Activated CD4-positive, alpha-beta memory T cell treated with anti-CD3 and anti-CD28 coated beads, Interleukin-2, amount 10 ng/mL, durations not matched to agents 7 days and 5 days (primary cell): ENCODE data around the gene ITGAL. TPM values are rescaled to one million over a fixed set of nuclear protein-coding genes. Genes with fewer than 3 reads are reported as not detected.
"Not testable (repeated sequence)": the region's sequence is repeated elsewhere in the genome, so short reads cannot be mapped to it uniquely, and the experiment has no call there.

ENCODE experiments used
- CTCF ChIA-PET: fragments of 350-600 bp; sonication (Branson Sonifier 250); formaldehyde crosslinking; loops from one replicate; lab custom pipeline; 2021; ENCODE audit warnings: antibody characterized with exemption, inconsistent platforms; lab: Charles Lee
- POLR2A ChIA-PET: fragments of 350-600 bp; sonication (Branson Sonifier 250); formaldehyde crosslinking; loops from one replicate; lab custom pipeline; 2021; ENCODE audit warnings: antibody characterized with exemption; lab: Charles Lee
- DNase-seq: peaks from one replicate; pipeline ENCODE4 v3.0.0-alpha.2; 2020
- H3K27ac Mint-ChIP-seq: one replicate; pipeline ENCODE4 v1.8.0; 2021; ENCODE audit warnings: mild to moderate bottlenecking, mixed read lengths
- H3K27me3 Mint-ChIP-seq: one replicate; pipeline ENCODE4 v1.8.0; 2021; ENCODE audit warnings: mixed read lengths
- H3K36me3 Mint-ChIP-seq: one replicate; pipeline ENCODE4 v1.8.0; 2021; ENCODE audit warnings: low read depth, mixed read lengths
- H3K4me1 Mint-ChIP-seq: one replicate; pipeline ENCODE4 v1.8.0; 2021; ENCODE audit warnings: mixed read lengths
- H3K4me3 Mint-ChIP-seq: one replicate; pipeline ENCODE4 v1.8.0; 2021; ENCODE audit warnings: mild to moderate bottlenecking, mixed read lengths
- H3K9me3 Mint-ChIP-seq: one replicate; pipeline ENCODE4 v1.8.0; 2021; ENCODE audit warnings: mixed read lengths
- total RNA-seq, 2 experiments: library from RNA; stranded (reverse); gene quantifications; one replicate each; pipeline ENCODE4 v1.2.3, GENCODE V29; 2021

The ITGAL gene
- total RNA-seq, 2 experiments from 2014 or later = 583 to 586 TPM

GRCh38 chr16:30444231-30445148, 28.1 kb upstream of the ITGAL start:
- DNase-seq = no peak
- H3K36me3 Mint-ChIP-seq = peaks cover 29% of the 10 kb centered on the region
- H3K27me3 Mint-ChIP-seq = no peaks in the 10 kb centered on the region
- CTCF ChIA-PET = interaction anchor here (0.6 to 2.5 kb wide), 3 partner anchors 14 to 181 kb away, joined by 3 to 14 read pairs (median 11); partner anchors contain the start of genes DCTPP1 and ITGAL
- H3K9me3 Mint-ChIP-seq = no peaks in the 10 kb centered on the region
- H3K4me3 Mint-ChIP-seq = peak overlapping the region; percentile 89
- peak overlapping the region; percentile 73 for H3K27ac Mint-ChIP-seq
- POLR2A ChIA-PET = interaction anchor here (0.8 to 12.7 kb wide), 12 partner anchors 8 to 259 kb away, joined by 3 to 163 read pairs (median 4); partner anchors contain the start of genes DCTPP1 and ITGAL
- H3K4me1 Mint-ChIP-seq = peaks cover 49% of the 10 kb centered on the region

GRCh38 chr16:30445149-30445407, 27.5 kb upstream of the ITGAL start:
- H3K4me3 Mint-ChIP-seq = peak overlapping the region; percentile 89

GRCh38 chr16:30445408-30446202, 26.9 kb upstream of the ITGAL start, which contains the start of gene SEPHS2:
TSS of gene SEPHS2 (minus strand) at chr16:30445874. CDS start at chr16:30445727, 147 bp downstream.
- H3K27me3 Mint-ChIP-seq = no peaks in the 10 kb centered on the region
- DNase-seq = peak; percentile 97
- H3K9me3 Mint-ChIP-seq = no peaks in the 10 kb centered on the region
- H3K36me3 Mint-ChIP-seq = peaks cover 29% of the 10 kb centered on the region
- POLR2A ChIA-PET = interaction anchor here (0.7 to 12.7 kb wide), 13 partner anchors 9 to 260 kb away, joined by 3 to 163 read pairs (median 3); partner anchors contain the start of genes DCTPP1 and ITGAL
- CTCF ChIA-PET = interaction anchor here (0.6 to 4.2 kb wide), 5 partner anchors 11 to 36 kb away, joined by 3 to 27 read pairs (median 4); partner anchors contain the start of genes DCTPP1 and ITGAL
- H3K4me3 Mint-ChIP-seq = peak within 1 kb of the TSS; percentile 89
- peak within 1 kb of the TSS; percentile 89 for H3K27ac Mint-ChIP-seq
- peaks cover 56% of the 10 kb centered on the region for H3K4me1 Mint-ChIP-seq

More at GRCh38 chr16:30445149-30445407, 27.5 kb upstream of the ITGAL start:
- ChIA-PET POLR2A (interaction anchor here (1.0 to 12.7 kb wide), 10 partner anchors 8 to 259 kb away, joined by 3 to 163 read pairs (median 4); partner anchors contain the start of genes DCTPP1 and ITGAL), CTCF (interaction anchor here (1.3 to 2.5 kb wide), 2 partner anchors 28 to 36 kb away, joined by 4 to 14 read pairs; partner anchors contain the start of gene ITGAL)
- peaks cover 52% of the 10 kb centered on the region for H3K4me1 Mint-ChIP-seq
- H3K27ac Mint-ChIP-seq = peak overlapping the region; percentile 73
- no peak for DNase-seq
- peaks cover 29% of the 10 kb centered on the region for H3K36me3 Mint-ChIP-seq
- H3K9me3 Mint-ChIP-seq = no peaks in the 10 kb centered on the region
- H3K27me3 Mint-ChIP-seq = no peaks in the 10 kb centered on the region

- no peaks in the 10 kb centered on the region for H3K9me3 Mint-ChIP-seq
- ChIA-PET POLR2A (interaction anchor here (0.7 to 12.7 kb wide), 8 partner anchors 12 to 89 kb away, joined by 3 to 163 read pairs (median 4); partner anchors contain the start of genes DCTPP1 and ITGAL), CTCF (interaction anchor here (1.3 to 4.2 kb wide), 4 partner anchors 10 to 152 kb away, joined by 3 to 27 read pairs (median 4); partner anchors contain the start of gene DCTPP1)
- DNase-seq = no peak
- H3K36me3 Mint-ChIP-seq = peaks cover 29% of the 10 kb centered on the region
- peak overlapping the region; percentile 89 for H3K4me3 Mint-ChIP-seq
- peak overlapping the region; percentile 89 for H3K27ac Mint-ChIP-seq
- H3K27me3 Mint-ChIP-seq = no peaks in the 10 kb centered on the region
- H3K4me1 Mint-ChIP-seq = peaks cover 60% of the 10 kb centered on the region
These were observed 26.3 kb upstream of the ITGAL start for GRCh38 chr16:30446203-30446595.

GRCh38 chr16:30447512-30448226, 24.9 kb upstream of the ITGAL start:
- H3K36me3 Mint-ChIP-seq = peaks cover 26% of the 10 kb centered on the region
- no peak for DNase-seq
- H3K4me1 Mint-ChIP-seq = peaks cover 69% of the 10 kb centered on the region
- H3K4me3 Mint-ChIP-seq = no peak overlapping the region
- ChIA-PET CTCF (interaction anchor here (0.7 to 4.2 kb wide), 6 partner anchors 12 to 151 kb away, joined by 3 to 49 read pairs (median 4); partner anchors contain the start of gene DCTPP1), POLR2A (interaction anchor here (1.0 to 12.7 kb wide), 3 partner anchors 11 to 43 kb away, joined by 4 to 163 read pairs (median 55); partner anchors contain the start of gene ITGAL)
- no peak overlapping the region for H3K27ac Mint-ChIP-seq
- no peaks in the 10 kb centered on the region for H3K9me3 Mint-ChIP-seq
- H3K27me3 Mint-ChIP-seq = no peaks in the 10 kb centered on the region

- peaks cover 14% of the 10 kb centered on the region for H3K36me3 Mint-ChIP-seq
- CTCF ChIA-PET = interaction anchor here (0.6 to 4.2 kb wide), 22 partner anchors 11 to 267 kb away, joined by 3 to 49 read pairs (median 6); partner anchors contain the start of genes DCTPP1, ITGAL and ZNF747
- H3K4me1 Mint-ChIP-seq = peaks cover 65% of the 10 kb centered on the region
- POLR2A ChIA-PET = interaction anchor here (1.0 to 12.7 kb wide), 5 partner anchors 9 to 49 kb away, joined by 3 to 163 read pairs (median 5); partner anchors contain the start of gene ITGAL
- no peaks in the 10 kb centered on the region for H3K27me3 Mint-ChIP-seq
- H3K4me3 Mint-ChIP-seq = no peak overlapping the region
- H3K27ac Mint-ChIP-seq = no peak overlapping the region
- H3K9me3 Mint-ChIP-seq = no peaks in the 10 kb centered on the region
- no peak for DNase-seq
These were observed 23.5 kb upstream of the ITGAL start for GRCh38 chr16:30449116-30449435.

DNA sequence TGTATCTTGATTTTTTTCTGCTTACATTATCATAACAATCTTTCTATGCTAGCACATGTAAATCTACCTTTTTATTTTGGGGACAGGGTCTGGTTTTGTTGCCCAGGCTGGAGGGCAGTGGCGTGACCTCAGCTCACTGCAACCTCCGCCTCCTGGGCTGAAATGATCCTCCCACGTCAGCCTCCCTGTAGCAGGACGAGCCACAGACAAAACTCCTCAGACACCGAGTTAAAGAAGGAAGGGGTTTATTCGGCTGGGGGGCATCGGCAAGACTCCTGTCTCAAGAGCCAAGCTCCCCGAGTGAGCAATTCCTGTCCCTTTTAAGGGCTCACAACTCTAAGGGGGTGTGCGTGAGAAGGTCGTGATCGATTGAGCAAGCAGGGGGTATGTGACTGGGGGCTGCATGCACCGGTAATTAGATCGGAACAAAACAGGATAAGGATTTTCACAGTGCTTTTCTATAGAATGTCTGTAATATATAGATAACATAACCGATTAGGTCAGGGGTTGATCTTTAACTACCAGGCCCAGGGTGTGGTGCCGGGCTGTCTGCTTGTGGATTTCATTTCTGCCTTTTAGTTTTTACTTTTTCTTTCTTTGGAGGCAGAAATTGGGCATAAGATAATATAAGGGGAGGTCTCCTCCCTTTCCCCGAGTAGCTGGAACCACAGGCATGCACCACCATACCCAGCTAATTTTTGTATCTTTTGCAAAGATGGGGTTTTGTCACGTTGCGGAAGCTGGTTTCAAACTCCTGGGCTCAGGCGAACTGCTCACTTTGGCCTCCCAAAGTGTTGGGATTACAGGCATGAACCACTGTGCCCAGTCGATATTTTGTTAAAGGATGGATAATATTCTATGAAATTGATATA, 19.6 kb upstream of the ITGAL start:
- not testable (repeated sequence) for H3K27me3 Mint-ChIP-seq
- ChIA-PET POLR2A (interaction anchor here (12.7 kb wide), 1 partner anchor 21 kb away, joined by 163 read pairs; the partner anchor contains the start of gene ITGAL), CTCF (interaction anchor here (1.3 kb wide), 1 partner anchor 11 kb away, joined by 4 read pairs; no protein-coding TSS in a partner anchor)

DNA sequence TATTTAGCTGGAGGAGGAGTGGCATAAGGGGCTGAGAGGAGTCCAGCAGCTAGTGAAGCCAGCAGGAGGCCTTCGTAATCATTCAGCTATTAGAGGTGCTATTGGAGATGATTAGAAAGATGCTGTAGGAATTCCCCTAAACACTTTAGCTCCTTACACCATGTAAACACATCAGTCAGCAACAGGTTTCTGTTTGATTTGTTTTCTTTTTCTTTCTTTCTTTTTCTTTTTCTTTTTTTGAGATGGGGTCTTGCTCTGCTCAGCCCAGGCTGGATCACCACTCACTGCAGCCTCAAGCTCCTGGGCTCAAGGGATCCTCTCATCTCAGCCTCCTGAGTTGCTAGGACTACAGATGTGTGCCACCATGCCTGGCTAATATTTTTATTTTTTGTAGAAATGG, 16.2 kb upstream of the ITGAL start:
- Mint-ChIP-seq H3K27ac (no peak overlapping the region), H3K9me3 (no peaks in the 10 kb centered on the region), H3K27me3 (peaks cover 2% of the 10 kb centered on the region), H3K4me3 (no peak overlapping the region), H3K4me1 (peaks cover 71% of the 10 kb centered on the region), H3K36me3 (peaks cover 6% of the 10 kb centered on the region)
- CTCF ChIA-PET = interaction anchor here (0.6 to 7.4 kb wide), 5 partner anchors 10 to 77 kb away, joined by 4 to 107 read pairs (median 5); partner anchors contain the start of genes DCTPP1, ITGAL and SEPHS2
- no peak for DNase-seq
- POLR2A ChIA-PET = interaction anchor here (0.7 to 8.3 kb wide), 9 partner anchors 9 to 272 kb away, joined by 3 to 400 read pairs (median 16); partner anchors contain the start of genes ITGAL, SEPHS2, ZNF747 and ZNF785

More for the DNA sequence above, 19.6 kb upstream of the ITGAL start:
- H3K4me3 Mint-ChIP-seq, H3K9me3 Mint-ChIP-seq, H3K36me3 Mint-ChIP-seq, DNase-seq: not testable (repeated sequence)
- Mint-ChIP-seq H3K4me1 (peaks cover 68% of the 10 kb centered on the region), H3K27ac (peak overlapping the region; percentile 43)

- peaks cover 76% of the 10 kb centered on the region for H3K4me1 Mint-ChIP-seq
- H3K27me3 Mint-ChIP-seq = peaks cover 2% of the 10 kb centered on the region
- DNase-seq = no peak
- CTCF ChIA-PET = interaction anchor here (0.6 to 7.4 kb wide), 8 partner anchors 8 to 104 kb away, joined by 4 to 107 read pairs (median 7); partner anchors contain the start of genes DCTPP1, ITGAL and SEPHS2
- no peaks in the 10 kb centered on the region for H3K9me3 Mint-ChIP-seq
- H3K4me3 Mint-ChIP-seq = no peak overlapping the region
- H3K27ac Mint-ChIP-seq = peak overlapping the region; percentile 55
- POLR2A ChIA-PET = interaction anchor here (0.9 to 8.3 kb wide), 9 partner anchors 10 to 78 kb away, joined by 3 to 400 read pairs (median 16); partner anchors contain the start of genes DCTPP1, ITGAL, SEPHS2 and ZNF747
- peaks cover 6% of the 10 kb centered on the region for H3K36me3 Mint-ChIP-seq
These were observed 15.3 kb upstream of the ITGAL start for GRCh38 chr16:30457256-30457655.

- Mint-ChIP-seq H3K27me3 (peaks cover 2% of the 10 kb centered on the region), H3K4me3 (peak overlapping the region; percentile 67), H3K36me3 (peaks cover 6% of the 10 kb centered on the region), H3K27ac (peak overlapping the region; percentile 98), H3K4me1 (peaks cover 73% of the 10 kb centered on the region), H3K9me3 (no peaks in the 10 kb centered on the region)
- DNase-seq = no peak
- ChIA-PET POLR2A (interaction anchor here (0.7 to 8.3 kb wide), 24 partner anchors 11 to 272 kb away, joined by 3 to 400 read pairs (median 5); partner anchors contain the start of genes DCTPP1, FBRS, ITGAL and PRR14), CTCF (interaction anchor here (0.6 to 7.4 kb wide), 9 partner anchors 9 to 176 kb away, joined by 3 to 107 read pairs (median 4); partner anchors contain the start of genes DCTPP1 and ITGAL)
These were observed 14.6 kb upstream of the ITGAL start for GRCh38 chr16:30457743-30458560.
